IPS-NIHi7 (cell line): ENCODE measurements around the gene ID2.

Experiments used
- DNase-seq: peaks from one replicate; pipeline ENCODE4 v3.0.0; 2012; ENCODE audit warnings: mixed read lengths; ENCODE audit errors: extremely low spot score

ID2 gene

GRCh38 chr2:8681786-8682692, at the start of gene ID2:
Gene ID2, plus strand, starts transcription at chr2:8682056. Its CDS starts 110 bp downstream, at chr2:8682166.
- peak; percentile 95 for DNase-seq

- no peak for DNase-seq
Measured at GRCh38 chr2:8632755-8633154, 49.1 kb upstream of the ID2 start.

- DNase-seq, result no peak
Measured at GRCh38 chr2:8633186-8633734, 48.6 kb upstream of the ID2 start.

GRCh38 chr2:8633735-8634313, 48.0 kb upstream of the ID2 start:
- DNase-seq, result no peak

- DNase-seq, result no peak
Measured at GRCh38 chr2:8634466-8635172, 47.2 kb upstream of the ID2 start.

GRCh38 chr2:8636041-8636491, 45.8 kb upstream of the ID2 start:
- no peak for DNase-seq

GRCh38 chr2:8636721-8637636, 44.9 kb upstream of the ID2 start:
- DNase-seq, result peak; percentile 35

- no peak for DNase-seq
Measured at GRCh38 chr2:8638327-8638726, 43.5 kb upstream of the ID2 start.

- DNase-seq, result no peak
Measured at GRCh38 chr2:8639122-8639635, 42.7 kb upstream of the ID2 start.

GRCh38 chr2:8640498-8640897, 41.4 kb upstream of the ID2 start:
- DNase-seq, result no peak

- no peak for DNase-seq
Measured at GRCh38 chr2:8641301-8641965, 40.4 kb upstream of the ID2 start.

- DNase-seq, result no peak
Measured at GRCh38 chr2:8642366-8643068, 39.3 kb upstream of the ID2 start.

- no peak for DNase-seq
Measured at GRCh38 chr2:8643250-8643995, 38.4 kb upstream of the ID2 start.

GRCh38 chr2:8643996-8644356, 37.9 kb upstream of the ID2 start:
- no peak for DNase-seq

- DNase-seq, result peak; percentile 73
Measured at GRCh38 chr2:8644605-8645175, 37.2 kb upstream of the ID2 start.

GRCh38 chr2:8645176-8645831, 36.6 kb upstream of the ID2 start:
- no peak for DNase-seq

- no peak for DNase-seq
Measured at GRCh38 chr2:8646731-8647461, 35.0 kb upstream of the ID2 start.
